Parathyroid adenoma (tissue), 2 donors: ENCODE measurements around the gene PAFAH1B2.

Experiments used
- H2AFZ ChIP-seq: fragments of 300-600 bp; sonication (generic); one replicate; pipeline ENCODE4 v1.7.0; 2017; ENCODE audit warnings: antibody characterized with exemption, mild to moderate bottlenecking
- H3K27ac ChIP-seq: fragments of 300-600 bp; sonication (generic); one replicate; pipeline ENCODE4 v1.7.0; 2017
- H3K27me3 ChIP-seq: fragments of 300-600 bp; sonication (generic); one replicate; pipeline ENCODE4 v1.7.0; 2017; ENCODE audit warnings: low read length; ENCODE audit not compliant: control insufficient read depth, insufficient read depth
- H3K36me3 ChIP-seq: fragments of 300-600 bp; sonication (generic); one replicate; pipeline ENCODE4 v1.7.0; 2017; ENCODE audit warnings: low read length; ENCODE audit not compliant: control insufficient read depth, insufficient read depth
- H3K4me1 ChIP-seq: fragments of 300-600 bp; sonication (generic); one replicate; pipeline ENCODE4 v1.7.0; 2017; ENCODE audit warnings: control low read depth
- H3K4me2 ChIP-seq: fragments of 300-600 bp; sonication (generic); one replicate; pipeline ENCODE4 v1.7.0; 2017; ENCODE audit warnings: low read length
- H3K4me3 ChIP-seq: fragments of 300-600 bp; sonication (generic); one replicate; pipeline ENCODE4 v1.7.0; 2017; ENCODE audit warnings: low read depth, low read length
- H3K79me2 ChIP-seq: fragments of 300-600 bp; sonication (generic); one replicate; pipeline ENCODE4 v1.7.0; 2017; ENCODE audit warnings: control low read depth
- H3K9ac ChIP-seq: fragments of 300-600 bp; sonication (generic); one replicate; pipeline ENCODE4 v1.7.0; 2017; ENCODE audit warnings: mild to moderate bottlenecking
- H3K9me3 ChIP-seq: fragments of 300-600 bp; sonication (generic); one replicate; pipeline ENCODE4 v1.7.0; 2017; ENCODE audit warnings: low read length; ENCODE audit not compliant: control insufficient read depth
- CTCF ChIP-seq: fragments of 300-600 bp; sonication (generic); IDR thresholded peaks from one replicate; pipeline ENCODE4 v1.7.0; 2017; ENCODE audit warnings: antibody characterized with exemption, mild to moderate bottlenecking
- donor health status: primary hyperparathyroidism.

PAFAH1B2 gene

GRCh38 chr11:117117681-117118080 is 26.4 kb upstream of the PAFAH1B2 start:
- no peak overlapping the region for H2AFZ ChIP-seq
- no peaks in the 10 kb centered on the region for H3K4me1 ChIP-seq
- H3K9me3 ChIP-seq: no peaks in the 10 kb centered on the region
- no peaks in the 10 kb centered on the region for H3K79me2 ChIP-seq
- H3K36me3 ChIP-seq: no peaks in the 10 kb centered on the region
- no peak for TF ChIP-seq CTCF
- no peak overlapping the region for H3K27ac ChIP-seq
- H3K4me2 ChIP-seq: no peak overlapping the region
- H3K27me3 ChIP-seq: no peaks in the 10 kb centered on the region
- no peak overlapping the region for H3K9ac ChIP-seq
- no peak overlapping the region for H3K4me3 ChIP-seq

DNA sequence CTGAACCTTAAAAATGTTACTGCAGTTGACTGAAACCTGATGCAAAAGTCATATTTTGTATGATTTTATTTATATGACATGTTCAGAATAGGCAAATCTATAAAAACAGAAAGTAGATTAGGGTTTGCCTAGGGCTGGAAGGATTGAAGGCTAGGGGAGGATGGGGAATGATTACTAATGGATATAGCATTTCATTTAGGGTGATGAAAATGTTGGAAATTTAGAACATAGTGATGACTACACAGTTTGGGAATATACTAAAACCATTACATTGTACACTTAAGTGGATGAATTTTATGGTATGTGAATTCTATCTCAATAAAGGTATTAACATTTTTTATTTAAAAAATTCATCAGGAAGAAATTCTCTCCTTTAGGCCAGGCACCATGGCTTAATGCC is 22.9 kb upstream of the PAFAH1B2 start:
- no peak overlapping the region for H3K27ac ChIP-seq
- H3K79me2 ChIP-seq: no peaks in the 10 kb centered on the region
- no peak for TF ChIP-seq CTCF
- H3K4me1 ChIP-seq: no peaks in the 10 kb centered on the region
- no peak overlapping the region for H3K4me2 ChIP-seq
- H3K27me3 ChIP-seq: no peaks in the 10 kb centered on the region
- no peak overlapping the region for H3K4me3 ChIP-seq
- no peaks in the 10 kb centered on the region for H3K9me3 ChIP-seq
- no peak overlapping the region for H2AFZ ChIP-seq
- H3K9ac ChIP-seq: no peak overlapping the region
- no peaks in the 10 kb centered on the region for H3K36me3 ChIP-seq

- H3K4me2 ChIP-seq: no peak overlapping the region
- TF ChIP-seq CTCF: no peak
- no peaks in the 10 kb centered on the region for H3K36me3 ChIP-seq
- no peak overlapping the region for H2AFZ ChIP-seq
- no peaks in the 10 kb centered on the region for H3K27me3 ChIP-seq
- H3K9ac ChIP-seq: no peak overlapping the region
- H3K79me2 ChIP-seq: no peaks in the 10 kb centered on the region
- H3K4me3 ChIP-seq: no peak overlapping the region
- H3K4me1 ChIP-seq: no peaks in the 10 kb centered on the region
- no peaks in the 10 kb centered on the region for H3K9me3 ChIP-seq
- H3K27ac ChIP-seq: no peak overlapping the region
These were observed 21.5 kb upstream of the PAFAH1B2 start for GRCh38 chr11:117122556-117122955.

GRCh38 chr11:117126223-117126965 is 17.7 kb upstream of the PAFAH1B2 start:
- Histone ChIP-seq H3K36me3 (no peaks in the 10 kb centered on the region), H3K27me3 (no peaks in the 10 kb centered on the region), H3K4me1 (no peaks in the 10 kb centered on the region), H3K79me2 (no peaks in the 10 kb centered on the region), H3K9me3 (no peaks in the 10 kb centered on the region), H3K27ac (no peak overlapping the region), H3K9ac (no peak overlapping the region), H3K4me3 (no peak overlapping the region), H2AFZ (no peak overlapping the region), H3K4me2 (no peak overlapping the region)
- no peak for TF ChIP-seq CTCF
